Osteocyte (in vitro differentiated cells): ENCODE measurements around the gene BICRAL. TPM values are rescaled to one million over a fixed set of nuclear protein-coding genes. Genes with fewer than 3 reads are reported as not detected.
"Not testable (repeated sequence)": the region's sequence is repeated elsewhere in the genome, so short reads cannot be mapped to it uniquely, and the experiment has no call there.

Experiments used
- DNase-seq: peaks from one replicate; pipeline ENCODE4 v3.0.0; 2021; ENCODE audit warnings: mixed read lengths; ENCODE audit not compliant: unreplicated experiment; ENCODE audit errors: extremely low spot score
- H3K27ac Mint-ChIP-seq: one replicate; pipeline ENCODE4 v1.8.0; 2021; ENCODE audit warnings: mild to moderate bottlenecking, mixed read lengths; ENCODE audit not compliant: unreplicated experiment
- H3K27me3 Mint-ChIP-seq: one replicate; pipeline ENCODE4 v1.8.0; 2021; ENCODE audit warnings: mixed read lengths; ENCODE audit not compliant: unreplicated experiment
- H3K36me3 Mint-ChIP-seq: one replicate; pipeline ENCODE4 v1.8.0; 2021; ENCODE audit warnings: mixed read lengths; ENCODE audit not compliant: unreplicated experiment
- H3K4me1 Mint-ChIP-seq: one replicate; pipeline ENCODE4 v1.8.0; 2021; ENCODE audit warnings: mixed read lengths; ENCODE audit not compliant: unreplicated experiment
- H3K4me3 Mint-ChIP-seq: one replicate; pipeline ENCODE4 v1.8.0; 2021; ENCODE audit warnings: mild to moderate bottlenecking, moderate library complexity, mixed read lengths; ENCODE audit not compliant: unreplicated experiment
- H3K9me3 Mint-ChIP-seq: one replicate; pipeline ENCODE4 v1.8.0; 2021; ENCODE audit warnings: mixed read lengths; ENCODE audit not compliant: unreplicated experiment
- total RNA-seq: library from RNA; stranded (reverse); gene quantifications from 2 replicates; pipeline ENCODE4 v1.2.1, GENCODE V29; 2021
- TF ChIP-seq, protein P1 (sequence below): fragments of 200-600 bp; sonication (generic); IDR thresholded peaks from 2 replicates; pipeline ENCODE4 v1.5.0; 2021; ENCODE audit warnings: antibody characterized with exemption, mild to moderate bottlenecking, moderate library complexity

BICRAL gene
- total RNA-seq, 1 donor from 2014 or later: 12.7 TPM

GRCh38 chr6:42766163-42766670 is 15.6 kb upstream of the BICRAL start:
- Mint-ChIP-seq H3K27ac (peak overlapping the region; percentile 8), H3K4me1 (peaks cover 7% of the 10 kb centered on the region), H3K36me3 (peaks cover 4% of the 10 kb centered on the region), H3K9me3 (no peaks in the 10 kb centered on the region), H3K27me3 (no peaks in the 10 kb centered on the region), H3K4me3 (no peak overlapping the region)
- TF ChIP-seq, protein P1, sequence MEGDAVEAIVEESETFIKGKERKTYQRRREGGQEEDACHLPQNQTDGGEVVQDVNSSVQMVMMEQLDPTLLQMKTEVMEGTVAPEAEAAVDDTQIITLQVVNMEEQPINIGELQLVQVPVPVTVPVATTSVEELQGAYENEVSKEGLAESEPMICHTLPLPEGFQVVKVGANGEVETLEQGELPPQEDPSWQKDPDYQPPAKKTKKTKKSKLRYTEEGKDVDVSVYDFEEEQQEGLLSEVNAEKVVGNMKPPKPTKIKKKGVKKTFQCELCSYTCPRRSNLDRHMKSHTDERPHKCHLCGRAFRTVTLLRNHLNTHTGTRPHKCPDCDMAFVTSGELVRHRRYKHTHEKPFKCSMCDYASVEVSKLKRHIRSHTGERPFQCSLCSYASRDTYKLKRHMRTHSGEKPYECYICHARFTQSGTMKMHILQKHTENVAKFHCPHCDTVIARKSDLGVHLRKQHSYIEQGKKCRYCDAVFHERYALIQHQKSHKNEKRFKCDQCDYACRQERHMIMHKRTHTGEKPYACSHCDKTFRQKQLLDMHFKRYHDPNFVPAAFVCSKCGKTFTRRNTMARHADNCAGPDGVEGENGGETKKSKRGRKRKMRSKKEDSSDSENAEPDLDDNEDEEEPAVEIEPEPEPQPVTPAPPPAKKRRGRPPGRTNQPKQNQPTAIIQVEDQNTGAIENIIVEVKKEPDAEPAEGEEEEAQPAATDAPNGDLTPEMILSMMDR: no peak
- DNase-seq: no peak

DNA sequence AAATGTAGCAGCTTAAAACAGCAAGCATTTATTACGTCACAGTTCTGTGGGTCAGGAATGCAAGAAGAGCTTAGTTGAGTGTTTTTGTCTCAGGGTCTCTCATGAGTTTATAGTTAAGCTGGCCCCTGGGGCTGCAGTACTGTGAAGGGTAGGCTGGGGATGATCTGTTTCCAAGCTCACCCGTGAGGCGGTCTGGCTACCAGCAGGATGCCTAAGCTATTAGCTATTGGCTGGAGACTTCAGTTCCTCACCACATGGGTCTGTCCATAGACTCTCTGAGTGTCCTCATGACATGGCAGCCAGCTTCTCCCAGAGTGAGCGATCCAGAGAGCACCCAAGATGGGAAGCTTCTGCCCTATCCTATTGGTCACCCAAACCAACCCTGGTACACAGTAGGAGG is 12.8 kb upstream of the BICRAL start:
- no peaks in the 10 kb centered on the region for H3K36me3 Mint-ChIP-seq
- no peak overlapping the region for H3K4me3 Mint-ChIP-seq
- H3K4me1 Mint-ChIP-seq: peaks cover 10% of the 10 kb centered on the region
- TF ChIP-seq, protein P1: no peak
- H3K9me3 Mint-ChIP-seq: no peaks in the 10 kb centered on the region
- H3K27me3 Mint-ChIP-seq: no peaks in the 10 kb centered on the region
- H3K27ac Mint-ChIP-seq: no peak overlapping the region
- DNase-seq: no peak

DNA sequence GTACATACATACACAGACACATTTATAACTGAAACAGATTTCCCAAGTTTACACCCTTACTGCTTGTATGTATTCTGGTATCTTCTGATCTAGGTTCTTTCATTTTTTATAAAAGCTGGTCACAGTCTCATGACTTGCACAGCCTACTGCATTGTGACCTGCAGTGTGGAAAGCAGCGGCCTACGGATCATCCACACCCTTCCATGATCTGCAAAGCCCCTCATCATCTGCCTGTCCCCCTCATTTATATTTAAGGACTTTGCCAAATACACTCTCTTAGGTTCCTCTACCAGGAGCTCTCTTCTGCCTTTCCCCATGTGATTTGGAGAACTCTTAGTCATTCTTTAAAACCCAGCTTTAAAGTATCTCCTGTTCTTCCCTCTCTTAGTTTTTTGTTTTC is 12.0 kb upstream of the BICRAL start:
- DNase-seq: no peak
- TF ChIP-seq, protein P1: no peak
- H3K9me3 Mint-ChIP-seq: no peaks in the 10 kb centered on the region
- no peak overlapping the region for H3K27ac Mint-ChIP-seq
- no peaks in the 10 kb centered on the region for H3K27me3 Mint-ChIP-seq
- peaks cover 12% of the 10 kb centered on the region for H3K4me1 Mint-ChIP-seq
- H3K36me3 Mint-ChIP-seq: no peaks in the 10 kb centered on the region
- H3K4me3 Mint-ChIP-seq: no peak overlapping the region

- no peak for DNase-seq
- Mint-ChIP-seq H3K27me3 (no peaks in the 10 kb centered on the region), H3K9me3 (no peaks in the 10 kb centered on the region), H3K4me3 (no peak overlapping the region), H3K27ac (no peak overlapping the region), H3K36me3 (no peaks in the 10 kb centered on the region), H3K4me1 (peaks cover 5% of the 10 kb centered on the region)
- TF ChIP-seq, protein P1: no peak
These were observed 10.1 kb upstream of the BICRAL start for GRCh38 chr6:42771741-42772100.

DNA sequence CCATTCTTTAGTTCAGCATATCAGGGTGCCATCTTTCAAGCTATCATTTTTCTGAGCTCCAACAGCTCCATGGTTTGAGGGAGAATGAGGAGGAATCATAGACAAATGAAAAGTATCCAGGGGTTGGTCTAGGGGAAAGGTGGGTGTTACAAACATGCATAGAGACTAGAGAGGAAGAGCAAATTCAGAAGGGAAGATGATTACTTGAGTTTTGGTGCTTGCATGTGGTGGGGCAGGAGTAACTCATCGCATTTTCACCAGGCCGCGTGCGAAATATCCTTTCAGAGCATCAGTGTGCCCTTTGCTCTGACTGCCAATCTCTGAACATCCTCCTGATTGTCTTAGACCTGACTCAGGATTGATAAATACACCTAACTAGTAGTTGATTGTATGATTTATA is 7.7 kb upstream of the BICRAL start:
- peaks cover 22% of the 10 kb centered on the region for H3K4me1 Mint-ChIP-seq
- no peak overlapping the region for H3K27ac Mint-ChIP-seq
- H3K36me3 Mint-ChIP-seq: no peaks in the 10 kb centered on the region
- no peak overlapping the region for H3K4me3 Mint-ChIP-seq
- no peaks in the 10 kb centered on the region for H3K27me3 Mint-ChIP-seq
- H3K9me3 Mint-ChIP-seq: no peaks in the 10 kb centered on the region
- TF ChIP-seq, protein P1: no peak
- DNase-seq: no peak

GRCh38 chr6:42774821-42775487 is 6.9 kb upstream of the BICRAL start:
- H3K4me1 Mint-ChIP-seq: peaks cover 22% of the 10 kb centered on the region
- not testable (repeated sequence) for H3K27ac Mint-ChIP-seq, H3K36me3 Mint-ChIP-seq, H3K4me3 Mint-ChIP-seq, H3K27me3 Mint-ChIP-seq, H3K9me3 Mint-ChIP-seq, DNase-seq
